ENCODE results near the gene ZNF581. TPM values are rescaled to one million over a fixed set of nuclear protein-coding genes. Genes with fewer than 3 reads are reported as not detected.

The ZNF581 gene
- total RNA-seq, 2 experiments from 2014 or later: 24.1 to 25.5 TPM

GRCh38 chr19:55647732-55648584 lies 4.5 kb downstream of the ZNF581 start, which contains the start of gene CCDC106:
TSS of gene CCDC106 (plus strand) at chr19:55648212. CDS start at chr19:55649047, 835 bp downstream.
- H3K27ac Mint-ChIP-seq: peak within 1 kb of the TSS; percentile 77
- DNase-seq: peak; percentile 42
- no peaks in the 10 kb centered on the region for H3K9me3 Mint-ChIP-seq
- POLR2A ChIA-PET: interaction anchor here (0.6 kb wide), 1 partner anchor 490 kb away, joined by 3 read pairs; no protein-coding TSS in a partner anchor
- H3K4me1 Mint-ChIP-seq: peaks cover 51% of the 10 kb centered on the region
- H3K27me3 Mint-ChIP-seq: no peaks in the 10 kb centered on the region
- peaks cover 23% of the 10 kb centered on the region for H3K36me3 Mint-ChIP-seq (ENCODE audit: low read depth)
- H3K4me3 Mint-ChIP-seq: peak within 1 kb of the TSS; percentile 75
- CTCF ChIA-PET: interaction anchor here (0.6 to 2.1 kb wide), 9 partner anchors 8 to 786 kb away, joined by 3 to 12 read pairs (median 4); no protein-coding TSS in a partner anchor

GRCh38 chr19:55648585-55649267 lies 5.3 kb downstream of the ZNF581 start:
- ChIA-PET POLR2A (no interaction called here), CTCF (interaction anchor here (0.7 to 2.1 kb wide), 2 partner anchors 9 to 23 kb away, joined by 4 to 6 read pairs; no protein-coding TSS in a partner anchor)
- no peak for DNase-seq
- Mint-ChIP-seq H3K27ac (peak overlapping the region; percentile 62), H3K4me1 (peaks cover 46% of the 10 kb centered on the region), H3K4me3 (peak overlapping the region; percentile 71), H3K36me3 (ENCODE audit: low read depth) (peaks cover 18% of the 10 kb centered on the region), H3K27me3 (no peaks in the 10 kb centered on the region), H3K9me3 (no peaks in the 10 kb centered on the region)

GRCh38 chr19:55649268-55650125 lies 6.0 kb downstream of the ZNF581 start:
- ChIA-PET CTCF (interaction anchor here (0.7 to 2.1 kb wide), 3 partner anchors 10 to 24 kb away, joined by 4 to 6 read pairs (median 4); no protein-coding TSS in a partner anchor), POLR2A (no interaction called here)
- Mint-ChIP-seq H3K4me1 (peaks cover 40% of the 10 kb centered on the region), H3K36me3 (ENCODE audit: low read depth) (peaks cover 18% of the 10 kb centered on the region), H3K27me3 (no peaks in the 10 kb centered on the region), H3K27ac (peak overlapping the region; percentile 82), H3K9me3 (no peaks in the 10 kb centered on the region), H3K4me3 (peak overlapping the region; percentile 64)
- DNase-seq: no peak

- H3K4me1 Mint-ChIP-seq: peaks cover 38% of the 10 kb centered on the region
- DNase-seq: no peak
- CTCF ChIA-PET: interaction anchor here (1.4 to 2.1 kb wide), 2 partner anchors 10 to 13 kb away, joined by 4 to 6 read pairs; no protein-coding TSS in a partner anchor
- no peak overlapping the region for H3K27ac Mint-ChIP-seq
- H3K27me3 Mint-ChIP-seq: no peaks in the 10 kb centered on the region
- no peaks in the 10 kb centered on the region for H3K9me3 Mint-ChIP-seq
- POLR2A ChIA-PET: no interaction called here
- peak overlapping the region; percentile 27 for H3K4me3 Mint-ChIP-seq
- H3K36me3 Mint-ChIP-seq (ENCODE audit: low read depth): peaks cover 18% of the 10 kb centered on the region
Observed at GRCh38 chr19:55650126-55650557, 6.7 kb downstream of the ZNF581 start.

GRCh38 chr19:55650602-55651230 lies 7.3 kb downstream of the ZNF581 start:
- CTCF ChIA-PET: interaction anchor here (1.4 kb wide), 1 partner anchor 14 kb away, joined by 4 read pairs; no protein-coding TSS in a partner anchor
- Mint-ChIP-seq H3K27ac (no peak overlapping the region), H3K4me3 (peak overlapping the region; percentile 22), H3K9me3 (no peaks in the 10 kb centered on the region), H3K27me3 (no peaks in the 10 kb centered on the region), H3K36me3 (ENCODE audit: low read depth) (peaks cover 18% of the 10 kb centered on the region), H3K4me1 (peaks cover 33% of the 10 kb centered on the region)
- POLR2A ChIA-PET: no interaction called here
- no peak for DNase-seq

- H3K27ac Mint-ChIP-seq: no peak overlapping the region
- CTCF ChIA-PET: no interaction called here
- H3K36me3 Mint-ChIP-seq (ENCODE audit: low read depth): peaks cover 23% of the 10 kb centered on the region
- DNase-seq: no peak
- H3K27me3 Mint-ChIP-seq: no peaks in the 10 kb centered on the region
- POLR2A ChIA-PET: no interaction called here
- H3K4me3 Mint-ChIP-seq: peak overlapping the region; percentile 22
- H3K9me3 Mint-ChIP-seq: no peaks in the 10 kb centered on the region
- H3K4me1 Mint-ChIP-seq: peaks cover 38% of the 10 kb centered on the region
Observed at GRCh38 chr19:55651236-55651635, 7.8 kb downstream of the ZNF581 start.

GRCh38 chr19:55652311-55653128 lies 9.1 kb downstream of the ZNF581 start:
- peak overlapping the region; percentile 12 for H3K4me3 Mint-ChIP-seq

GRCh38 chr19:55653651-55654322 lies 10.3 kb downstream of the ZNF581 start:
- Mint-ChIP-seq H3K4me1 (peaks cover 45% of the 10 kb centered on the region), H3K27me3 (no peaks in the 10 kb centered on the region), H3K36me3 (ENCODE audit: low read depth) (peaks cover 18% of the 10 kb centered on the region), H3K4me3 (peak overlapping the region; percentile 88), H3K9me3 (no peaks in the 10 kb centered on the region), H3K27ac (peak overlapping the region; percentile 99)
- POLR2A ChIA-PET: interaction anchor here (0.7 to 1.1 kb wide), 3 partner anchors 18 to 1781 kb away, joined by 3 to 4 read pairs (median 3); no protein-coding TSS in a partner anchor
- DNase-seq: peak; percentile 99
- CTCF ChIA-PET: interaction anchor here (0.6 to 3.4 kb wide), 42 partner anchors 9 to 564 kb away, joined by 3 to 36 read pairs (median 5); partner anchors contain the start of genes FIZ1, TMEM238, ZNF580 and ZNF581

More at GRCh38 chr19:55652311-55653128, 9.1 kb downstream of the ZNF581 start:
- no peaks in the 10 kb centered on the region for H3K9me3 Mint-ChIP-seq
- ChIA-PET POLR2A (interaction anchor here (0.6 kb wide), 1 partner anchor 1451 kb away, joined by 3 read pairs; no protein-coding TSS in a partner anchor), CTCF (interaction anchor here (0.6 to 3.4 kb wide), 18 partner anchors 8 to 563 kb away, joined by 3 to 36 read pairs (median 4); partner anchors contain the start of genes ZNF580 and ZNF784)
- H3K4me1 Mint-ChIP-seq: peaks cover 43% of the 10 kb centered on the region
- DNase-seq: no peak
- H3K36me3 Mint-ChIP-seq (ENCODE audit: low read depth): peaks cover 18% of the 10 kb centered on the region
- no peak overlapping the region for H3K27ac Mint-ChIP-seq
- no peaks in the 10 kb centered on the region for H3K27me3 Mint-ChIP-seq

GRCh38 chr19:55654323-55654867 lies 10.9 kb downstream of the ZNF581 start:
- peaks cover 45% of the 10 kb centered on the region for H3K4me1 Mint-ChIP-seq
- DNase-seq: peak; percentile 100
- peak overlapping the region; percentile 88 for H3K4me3 Mint-ChIP-seq
- CTCF ChIA-PET: interaction anchor here (0.6 to 3.4 kb wide), 26 partner anchors 9 to 494 kb away, joined by 3 to 36 read pairs (median 5); partner anchors contain the start of genes FIZ1, ZNF580, ZNF581 and ZNF784
- peak overlapping the region; percentile 99 for H3K27ac Mint-ChIP-seq
- POLR2A ChIA-PET: interaction anchor here (0.7 to 1.1 kb wide), 3 partner anchors 18 to 1781 kb away, joined by 3 to 4 read pairs (median 3); no protein-coding TSS in a partner anchor
- peaks cover 19% of the 10 kb centered on the region for H3K36me3 Mint-ChIP-seq (ENCODE audit: low read depth)
- H3K9me3 Mint-ChIP-seq: no peaks in the 10 kb centered on the region
- no peaks in the 10 kb centered on the region for H3K27me3 Mint-ChIP-seq
